Inflammatory macrophage (primary cell): Measurements from ENCODE around the gene RNF212B.
A peak's percentile ranks its signal among the peaks of the same experiment; 100 is the strongest.

Source experiments
- DNase-seq, 2 donors: peaks; one replicate each; pipeline ENCODE4 v3.0.0-alpha.2; 2020 to 2022

Gene RNF212B

GRCh38 chr14:23321572-23322547 lies 84.1 kb downstream of the RNF212B start:
- peak; percentile 30 to 48 for DNase-seq
